ENCODE data around the gene CAPZB. TPM values are rescaled to one million over a fixed set of nuclear protein-coding genes. Genes with fewer than 3 reads are reported as not detected.

The CAPZB gene
- total RNA-seq, 1 experiment from 2014 or later = 491 TPM

GRCh38 chr1:19375631-19376400, 109.5 kb downstream of the CAPZB start:
- ATAC-seq (no peak), DNase-seq (ENCODE audit: low read depth, low spot score) (no peak)
- in situ Hi-C loops (cut with HindIII; ENCODE audit: low pct_unique_long_range_greater_than_20kb, low sequenced_read_pairs) = no loop called here
- Histone ChIP-seq H3K4me1 (ENCODE audit: control insufficient read depth, insufficient read depth, low read length) (no peaks in the 10 kb centered on the region), H3K4me3 (ENCODE audit: low read depth in 2 of 2, low read length in 2 of 2) (no peak overlapping the region), H3K27me3 (ENCODE audit: control insufficient read depth, insufficient read depth, low read length) (no peaks in the 10 kb centered on the region), H3K36me3 (ENCODE audit: control insufficient read depth, insufficient read depth, low read length) (peaks cover 19% of the 10 kb centered on the region), H3K27ac (ENCODE audit: low read length) (no peak overlapping the region), H3K9me3 (ENCODE audit: control insufficient read depth, insufficient read depth, low read depth, low read length) (no peaks in the 10 kb centered on the region)
- BruUV-seq (replicated peaks) = no TSS peak
- ChIA-PET POLR2A (interaction anchor here (0.6 kb wide), 1 partner anchor 34 kb away, joined by 3 read pairs; no protein-coding TSS in a partner anchor), CTCF (no interaction called here)
- intact Hi-C loops (cut with micrococcal nuclease; ENCODE audit: unreplicated experiment) = no loop called here
- TF ChIP-seq, protein P1, sequence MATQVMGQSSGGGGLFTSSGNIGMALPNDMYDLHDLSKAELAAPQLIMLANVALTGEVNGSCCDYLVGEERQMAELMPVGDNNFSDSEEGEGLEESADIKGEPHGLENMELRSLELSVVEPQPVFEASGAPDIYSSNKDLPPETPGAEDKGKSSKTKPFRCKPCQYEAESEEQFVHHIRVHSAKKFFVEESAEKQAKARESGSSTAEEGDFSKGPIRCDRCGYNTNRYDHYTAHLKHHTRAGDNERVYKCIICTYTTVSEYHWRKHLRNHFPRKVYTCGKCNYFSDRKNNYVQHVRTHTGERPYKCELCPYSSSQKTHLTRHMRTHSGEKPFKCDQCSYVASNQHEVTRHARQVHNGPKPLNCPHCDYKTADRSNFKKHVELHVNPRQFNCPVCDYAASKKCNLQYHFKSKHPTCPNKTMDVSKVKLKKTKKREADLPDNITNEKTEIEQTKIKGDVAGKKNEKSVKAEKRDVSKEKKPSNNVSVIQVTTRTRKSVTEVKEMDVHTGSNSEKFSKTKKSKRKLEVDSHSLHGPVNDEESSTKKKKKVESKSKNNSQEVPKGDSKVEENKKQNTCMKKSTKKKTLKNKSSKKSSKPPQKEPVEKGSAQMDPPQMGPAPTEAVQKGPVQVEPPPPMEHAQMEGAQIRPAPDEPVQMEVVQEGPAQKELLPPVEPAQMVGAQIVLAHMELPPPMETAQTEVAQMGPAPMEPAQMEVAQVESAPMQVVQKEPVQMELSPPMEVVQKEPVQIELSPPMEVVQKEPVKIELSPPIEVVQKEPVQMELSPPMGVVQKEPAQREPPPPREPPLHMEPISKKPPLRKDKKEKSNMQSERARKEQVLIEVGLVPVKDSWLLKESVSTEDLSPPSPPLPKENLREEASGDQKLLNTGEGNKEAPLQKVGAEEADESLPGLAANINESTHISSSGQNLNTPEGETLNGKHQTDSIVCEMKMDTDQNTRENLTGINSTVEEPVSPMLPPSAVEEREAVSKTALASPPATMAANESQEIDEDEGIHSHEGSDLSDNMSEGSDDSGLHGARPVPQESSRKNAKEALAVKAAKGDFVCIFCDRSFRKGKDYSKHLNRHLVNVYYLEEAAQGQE (IDR thresholded peaks at IDR 0.05; ENCODE audit: insufficient read depth in 1 of 2, low read depth in 2 of 2, low read length in 1 of 2) = no peak
- TF ChIP-seq POLR2AphosphoS5 (IDR thresholded peaks at IDR 0.05; ENCODE audit: low read depth, low read length) (no peak), TCF7L2 (IDR thresholded peaks at IDR 0.05; ENCODE audit: low read depth, low read length) (no peak), SIN3A (IDR thresholded peaks at IDR 0.05; ENCODE audit: borderline replicate concordance, insufficient read depth, low read depth, low read length) (no peak), CTCF (IDR thresholded peaks at IDR 0.05) (no peak)

DNA sequence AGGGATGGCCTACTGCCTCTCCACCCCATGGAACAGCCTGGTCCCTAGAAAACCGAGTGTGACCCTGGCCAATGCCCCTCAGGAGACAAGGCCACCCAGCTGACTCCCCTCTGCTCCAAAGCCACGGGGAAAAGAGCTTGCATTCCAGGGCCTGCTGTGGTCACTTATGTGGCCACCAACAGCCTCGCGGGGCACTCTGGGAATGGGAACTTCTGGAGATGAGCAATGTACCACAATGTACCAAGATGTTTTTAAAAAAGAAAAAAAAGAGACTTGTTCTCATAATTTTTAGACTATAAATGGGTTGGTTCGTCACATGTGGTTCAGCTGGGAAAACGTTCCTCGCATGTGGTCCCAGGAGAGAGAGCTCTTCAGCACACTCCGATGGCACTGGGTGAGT, 110.4 kb downstream of the CAPZB start:
- BruUV-seq (replicated peaks) = no TSS peak
- TF ChIP-seq CTCF (IDR thresholded peaks at IDR 0.05) (no peak), POLR2AphosphoS5 (IDR thresholded peaks at IDR 0.05; ENCODE audit: low read depth, low read length) (no peak), TCF7L2 (IDR thresholded peaks at IDR 0.05; ENCODE audit: low read depth, low read length) (no peak)
- intact Hi-C loops (cut with micrococcal nuclease; ENCODE audit: unreplicated experiment) = no loop called here
- ChIA-PET CTCF (no interaction called here), POLR2A (interaction anchor here (0.6 kb wide), 1 partner anchor 35 kb away, joined by 3 read pairs; no protein-coding TSS in a partner anchor)
- H3K4me1 ChIP-seq (ENCODE audit: control insufficient read depth, insufficient read depth, low read length) = peaks cover 4% of the 10 kb centered on the region; the same call in 1 of the 2 replicates
- ATAC-seq = no peak
- H3K4me3 ChIP-seq (ENCODE audit: low read depth in 2 of 2, low read length in 2 of 2) = no peak overlapping the region
- DNase-seq (ENCODE audit: low read depth, low spot score) = no peak
- H3K9me3 ChIP-seq (ENCODE audit: control insufficient read depth, insufficient read depth, low read depth, low read length) = no peaks in the 10 kb centered on the region
- in situ Hi-C loops (cut with HindIII; ENCODE audit: low pct_unique_long_range_greater_than_20kb, low sequenced_read_pairs) = no loop called here
- peaks cover 17% of the 10 kb centered on the region for H3K36me3 ChIP-seq (ENCODE audit: control insufficient read depth, insufficient read depth, low read length)
- no peaks in the 10 kb centered on the region for H3K27me3 ChIP-seq (ENCODE audit: control insufficient read depth, insufficient read depth, low read length)
- H3K27ac ChIP-seq (ENCODE audit: low read length) = no peak overlapping the region
